HG03045 (cell line): ENCODE measurements around the gene ELP4.

ENCODE experiments used
- ATAC-seq: cut with Tn5 transposase; IDR thresholded peaks from one replicate; pipeline ENCODE4 v1.9.1; 2021; ENCODE audit warnings: mild to moderate bottlenecking, moderate library complexity; ENCODE audit not compliant: unreplicated experiment

The ELP4 gene

GRCh38 chr11:31798554-31799434, 289.2 kb downstream of the ELP4 start:
- no peak for ATAC-seq

GRCh38 chr11:31799435-31800397, 290.1 kb downstream of the ELP4 start:
- ATAC-seq: no peak

GRCh38 chr11:31800398-31801265, 291.1 kb downstream of the ELP4 start:
- ATAC-seq: no peak

DNA sequence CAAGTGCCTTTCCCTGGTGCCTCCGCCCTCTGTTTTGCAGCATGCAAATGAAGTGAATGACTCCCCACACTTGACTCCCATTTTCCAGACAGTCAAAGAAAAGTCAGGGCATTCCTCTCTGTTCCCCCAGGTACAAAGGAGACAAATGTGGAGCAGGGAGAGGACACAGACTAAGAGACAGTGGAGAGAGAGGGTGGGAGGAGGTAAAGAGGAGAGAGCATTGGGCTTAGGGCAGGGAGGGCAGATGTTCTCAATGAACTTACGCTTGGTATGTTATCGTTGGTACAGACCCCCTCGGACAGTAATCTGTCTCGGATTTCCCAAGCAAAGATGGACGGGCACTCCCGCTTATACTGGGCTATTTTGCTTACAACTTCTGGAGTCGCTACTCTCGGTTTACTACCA, 291.7 kb downstream of the ELP4 start:
- no peak for ATAC-seq

DNA sequence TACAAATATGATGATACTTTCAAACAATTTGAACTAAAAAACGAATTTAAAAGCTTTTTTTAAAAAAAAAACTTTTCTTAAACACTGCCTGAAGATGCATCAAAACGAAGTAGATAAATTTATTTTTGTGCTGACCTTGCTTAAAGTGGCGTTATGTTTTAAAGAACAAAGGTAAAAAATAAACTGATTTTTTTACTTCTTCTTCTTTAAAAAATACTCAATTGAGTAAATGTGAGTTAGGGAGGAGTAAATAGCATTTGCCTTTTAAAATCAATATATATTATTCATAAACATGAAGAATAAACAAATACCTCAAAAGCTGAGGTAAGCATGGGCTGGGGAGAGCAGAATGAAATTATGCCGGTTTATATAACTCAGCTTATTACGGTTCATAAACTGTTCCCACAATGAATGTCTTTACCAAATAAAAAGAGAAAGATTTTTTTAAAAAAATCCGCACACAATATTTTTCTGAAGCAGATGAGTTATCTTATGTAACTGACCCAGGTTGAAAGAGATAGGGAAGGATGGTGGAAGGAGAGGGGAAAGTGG, 292.5 kb downstream of the ELP4 start:
- ATAC-seq: no peak

GRCh38 chr11:31802609-31802989, 293.0 kb downstream of the ELP4 start:
- ATAC-seq: no peak

DNA sequence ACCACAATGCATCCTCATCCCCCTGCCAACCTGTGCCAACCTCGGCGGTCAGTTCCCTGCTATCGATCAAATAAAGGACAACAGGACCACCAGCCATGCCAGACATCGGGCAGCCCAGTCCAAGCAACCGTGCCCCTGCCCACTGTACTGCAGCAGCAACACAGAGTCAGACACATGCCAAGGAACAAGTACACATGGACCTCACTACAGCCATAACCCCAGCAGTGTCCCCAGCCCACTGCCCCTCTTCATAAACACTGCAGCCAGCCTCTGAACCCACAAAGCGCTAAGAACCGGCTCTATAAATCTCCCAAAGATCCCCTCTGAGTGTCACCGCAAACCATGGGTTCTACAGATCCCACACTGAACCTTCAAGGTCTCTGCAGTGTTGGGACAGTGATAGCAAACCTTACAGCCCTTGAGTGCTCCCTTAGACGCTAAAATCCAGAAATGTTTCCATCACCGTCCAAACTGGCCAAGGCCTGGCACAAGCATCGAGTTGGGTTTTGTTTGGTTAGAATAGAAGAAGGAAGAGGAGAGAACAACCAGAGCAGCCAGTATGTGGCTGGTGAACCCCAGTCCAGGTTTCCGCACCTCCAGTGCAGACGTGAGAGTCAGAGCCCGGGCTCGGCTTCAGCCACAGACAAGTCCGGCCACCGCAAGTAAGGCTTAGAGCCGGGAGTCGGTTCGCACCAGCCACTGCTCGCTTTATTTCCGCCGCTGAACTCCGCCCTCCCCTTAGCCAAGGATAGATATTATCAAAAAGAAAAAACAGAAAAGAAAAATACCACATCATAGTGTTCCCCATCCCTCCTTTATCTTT, 293.6 kb downstream of the ELP4 start:
- no peak for ATAC-seq

GRCh38 chr11:31803813-31804311, 294.3 kb downstream of the ELP4 start:
- ATAC-seq: no peak

DNA sequence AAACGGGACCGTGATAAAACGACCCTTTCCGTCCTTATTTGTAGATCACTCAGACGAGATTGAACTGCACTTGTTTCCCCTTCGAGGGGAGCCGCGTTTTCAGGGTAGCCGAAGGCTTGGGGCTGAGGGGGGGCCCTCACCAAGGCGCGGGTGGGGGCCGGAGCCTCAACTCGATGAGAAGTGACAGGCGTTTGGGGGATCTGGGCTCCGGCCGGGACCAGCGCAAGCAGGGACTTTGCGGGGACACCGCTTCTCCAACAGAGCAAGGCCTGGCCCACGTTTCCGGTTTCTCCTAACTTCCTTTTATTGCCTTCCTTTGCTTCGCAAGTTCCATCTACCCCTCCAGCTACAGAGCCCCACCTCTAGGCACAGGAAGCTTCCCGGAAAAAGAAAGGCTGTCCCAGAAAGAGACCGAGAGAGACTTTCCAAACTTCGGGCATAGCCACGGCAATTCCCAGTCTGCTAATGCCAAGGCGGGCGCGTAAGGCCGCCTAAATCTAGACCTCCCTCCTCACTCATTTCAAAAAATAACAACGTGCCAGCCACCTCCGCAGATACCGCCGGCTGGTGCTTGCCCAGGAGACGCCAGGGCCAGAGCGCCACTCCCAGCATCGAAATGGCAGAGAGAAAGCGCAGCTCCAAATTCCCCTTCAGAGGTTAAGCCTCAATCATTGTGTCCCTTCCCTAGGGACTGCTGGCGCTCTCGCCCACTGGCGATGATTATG, 294.9 kb downstream of the ELP4 start:
- ATAC-seq: no peak

DNA sequence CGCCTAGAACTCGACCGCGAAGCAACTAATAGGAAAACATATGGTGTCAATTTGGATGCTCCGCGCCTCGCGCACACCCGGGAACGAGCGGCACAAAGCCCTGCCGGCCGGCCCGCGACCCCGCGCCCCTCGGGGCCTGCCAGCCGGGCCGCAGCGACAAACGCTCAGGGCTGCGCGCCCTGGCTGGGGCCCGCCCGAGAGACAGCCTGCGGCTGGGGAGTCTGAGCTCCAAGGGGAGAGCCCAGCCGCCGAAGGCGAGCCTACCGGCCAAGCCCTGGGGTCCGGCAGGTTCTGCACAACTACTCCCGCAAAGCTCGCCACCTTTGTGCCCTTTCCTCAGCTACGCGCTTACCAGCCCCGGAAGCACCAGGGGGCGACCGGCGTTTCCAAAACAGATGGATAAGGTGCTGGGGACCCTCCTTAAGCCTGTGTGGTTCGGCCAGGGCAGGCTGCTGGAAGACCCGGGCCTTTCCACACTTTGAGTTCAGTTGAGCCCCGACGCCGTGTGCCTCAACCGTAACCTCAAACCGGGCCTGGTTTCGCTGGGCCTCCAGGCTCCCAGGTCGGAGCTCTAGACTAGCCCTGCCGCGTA, 295.6 kb downstream of the ELP4 start:
- ATAC-seq: no peak

DNA sequence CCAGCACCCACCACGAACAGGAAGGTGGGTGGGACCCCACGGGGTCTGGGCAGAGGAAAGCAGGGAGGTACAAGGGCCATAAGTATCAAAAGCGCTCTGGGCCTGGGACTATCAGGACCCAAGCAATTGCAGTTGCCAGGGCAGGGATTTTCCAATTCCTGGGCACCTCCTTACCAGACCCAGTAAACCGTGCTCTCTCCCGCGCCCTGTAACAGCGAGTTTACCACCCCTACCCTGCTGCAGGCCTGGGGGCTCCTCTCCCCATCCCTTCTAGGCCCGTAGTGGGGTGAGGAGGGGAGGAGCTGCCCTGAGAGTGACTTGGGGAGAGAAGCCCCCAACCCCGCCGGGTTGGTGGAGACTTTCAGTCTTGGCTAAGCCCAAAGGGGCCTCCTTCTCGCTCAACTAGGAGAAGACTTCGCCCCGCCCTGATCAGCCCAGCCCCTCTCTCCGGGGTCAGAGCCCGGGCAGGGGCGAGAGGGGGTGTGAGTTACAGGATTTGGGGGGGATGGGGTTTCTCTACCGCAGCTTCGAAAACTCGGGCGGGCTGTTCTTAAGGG, 296.1 kb downstream of the ELP4 start:
- ATAC-seq: no peak

- ATAC-seq: no peak
Measured at GRCh38 chr11:31806186-31806927, 296.8 kb downstream of the ELP4 start.

GRCh38 chr11:31806928-31807798, 297.6 kb downstream of the ELP4 start:
- ATAC-seq: no peak

DNA sequence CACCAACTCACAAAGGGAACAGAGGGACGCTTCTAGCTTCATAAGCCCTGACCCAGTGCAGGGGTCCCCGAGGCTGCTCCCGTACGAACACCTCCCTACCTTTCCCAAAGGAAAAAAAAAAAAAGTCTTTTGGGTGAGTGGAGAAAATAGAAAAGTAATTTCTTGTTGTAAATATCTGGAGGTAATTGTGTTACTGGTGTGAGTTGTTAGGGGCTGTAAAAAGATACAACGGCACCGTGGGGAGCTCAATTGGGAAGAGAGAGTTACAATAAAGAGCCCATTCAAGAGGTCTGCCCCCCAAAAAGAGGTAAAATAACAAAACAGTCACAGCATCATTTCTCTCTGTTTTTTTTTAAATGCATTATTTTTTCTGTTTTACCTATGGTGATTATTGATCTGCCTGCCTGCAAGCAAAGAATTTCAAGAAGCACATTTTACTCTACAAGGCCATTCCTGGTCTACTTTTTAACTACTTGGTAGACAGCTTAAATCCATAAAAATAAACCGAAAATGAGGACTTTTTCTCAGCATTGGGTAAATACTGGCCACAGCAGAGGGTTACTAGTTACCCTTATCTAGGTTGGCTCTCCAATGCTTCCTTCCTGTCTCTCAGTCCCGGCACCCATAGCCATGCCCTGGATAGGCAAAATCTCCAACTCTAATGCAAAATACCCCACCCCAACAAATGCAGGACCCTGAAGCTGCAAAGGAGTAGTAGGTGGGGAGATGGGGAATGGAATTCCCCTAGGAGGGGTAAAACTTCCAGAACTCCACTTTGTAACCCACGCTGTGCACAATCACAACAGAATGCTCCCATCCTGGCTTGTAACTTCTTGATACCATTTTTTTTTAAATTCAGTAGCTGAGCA, 298.5 kb downstream of the ELP4 start:
- no peak for ATAC-seq

DNA sequence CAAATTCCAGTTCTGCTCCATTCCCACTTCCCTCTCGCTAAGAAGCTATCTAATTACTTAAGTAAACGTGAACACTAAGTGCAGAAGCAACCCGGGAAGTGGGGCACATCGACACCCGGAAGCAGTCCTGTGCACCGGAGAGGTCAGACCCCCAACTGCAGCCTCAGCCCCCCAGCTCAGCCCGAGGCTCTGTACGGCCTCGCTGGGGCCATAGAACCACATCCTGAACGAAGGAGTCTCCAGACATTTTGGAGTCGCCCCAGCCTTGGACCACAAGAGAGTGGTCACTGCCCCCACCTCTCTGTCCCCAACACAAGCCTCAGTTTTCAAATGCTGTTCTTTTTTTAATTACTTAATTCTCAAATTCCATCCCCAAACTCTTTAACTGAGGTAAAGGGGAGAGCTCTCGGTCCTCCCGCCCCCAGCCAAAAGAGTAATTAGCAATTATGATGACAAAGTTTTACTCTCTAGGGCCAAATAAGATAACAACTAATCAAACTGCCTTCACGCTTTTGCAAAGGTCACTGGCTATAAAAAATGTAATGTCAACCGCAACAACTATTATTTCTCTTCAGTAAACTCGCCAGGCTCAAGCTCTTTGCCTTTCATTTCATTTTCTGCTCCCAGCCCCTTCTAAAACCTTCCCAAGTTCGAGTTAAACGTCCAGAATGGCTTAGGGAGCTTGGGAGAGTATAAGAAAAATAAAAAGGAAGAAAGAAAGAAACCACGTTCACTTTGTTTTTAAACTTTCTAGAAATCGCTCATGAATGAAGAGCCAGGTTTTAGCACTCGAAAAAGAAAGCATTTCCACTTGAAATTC, 299.4 kb downstream of the ELP4 start:
- ATAC-seq: no peak
